HEK293T (cell line): ENCODE results near the gene PHRF1.

Experiments used
- CTCF ChIA-PET: fragments of 350-600 bp; formaldehyde crosslinking; extraction: SDS; loops from one replicate; lab custom pipeline; 2021; ENCODE audit warnings: antibody characterized with exemption, inconsistent platforms; lab: Yijun Ruan, JAX
- POLR2A ChIA-PET: fragments of 350-600 bp; formaldehyde crosslinking; extraction: SDS; loops from one replicate; lab custom pipeline; 2020; ENCODE audit warnings: antibody characterized with exemption, inconsistent platforms; lab: Yijun Ruan, JAX
- DNase-seq: peaks from one replicate; pipeline ENCODE4 v3.0.0; 2012; ENCODE audit warnings: mixed read lengths; ENCODE audit errors: extremely low spot score
- ARNT ChIP-seq: fragments of 450-650 bp; IDR thresholded peaks from 2 replicates; pipeline ENCODE4 v1.6.1; 2017; ENCODE audit warnings: mild to moderate bottlenecking
- BHLHE40 ChIP-seq: fragments of 450-650 bp; IDR thresholded peaks from 2 replicates; pipeline ENCODE4 v1.6.1; 2016; ENCODE audit warnings: mild to moderate bottlenecking, moderate library complexity, borderline replicate concordance
- CTBP1 ChIP-seq: fragments of 450-650 bp; IDR thresholded peaks from 2 replicates; pipeline ENCODE4 v1.6.1; 2016; ENCODE audit warnings: borderline replicate concordance
- ELF4 ChIP-seq: fragments of 450-650 bp; IDR thresholded peaks from 2 replicates; pipeline ENCODE4 v1.6.1; 2017; ENCODE audit warnings: antibody characterized with exemption
- FOXA1 ChIP-seq: fragments of 450-650 bp; IDR thresholded peaks from 2 replicates; pipeline ENCODE4 v1.6.1; 2016; ENCODE audit warnings: mild to moderate bottlenecking
- FOXK2 ChIP-seq: fragments of 450-650 bp; IDR thresholded peaks from 2 replicates; pipeline ENCODE4 v1.6.1; 2016; ENCODE audit warnings: mild to moderate bottlenecking
- FOXM1 ChIP-seq: fragments of 450-650 bp; IDR thresholded peaks from 2 replicates; pipeline ENCODE4 v1.6.1; 2017; ENCODE audit warnings: mild to moderate bottlenecking, borderline replicate concordance
- HDGF ChIP-seq: fragments of 450-650 bp; IDR thresholded peaks from 2 replicates; pipeline ENCODE4 v1.6.1; 2017; ENCODE audit warnings: antibody characterized with exemption, borderline replicate concordance
- L3MBTL2 ChIP-seq: fragments of 450-650 bp; conservative IDR thresholded peaks from 2 replicates; pipeline ENCODE4 v1.6.1; 2016; ENCODE audit warnings: mild to moderate bottlenecking
- LEF1 ChIP-seq: fragments of 450-650 bp; IDR thresholded peaks from 2 replicates; pipeline ENCODE4 v1.6.1; 2017; ENCODE audit warnings: mild to moderate bottlenecking, borderline replicate concordance
- NFRKB ChIP-seq: fragments of 450-650 bp; IDR thresholded peaks from 2 replicates; pipeline ENCODE4 v1.6.1; 2016; ENCODE audit warnings: mild to moderate bottlenecking, moderate library complexity
- PKNOX1 ChIP-seq: fragments of 450-650 bp; IDR thresholded peaks from 2 replicates; pipeline ENCODE4 v1.6.1; 2016
- SP1 ChIP-seq: fragments of 450-650 bp; IDR thresholded peaks from 2 replicates; pipeline ENCODE4 v1.6.1; 2017
- SUZ12 ChIP-seq: fragments of 450-650 bp; IDR thresholded peaks from 2 replicates; pipeline ENCODE4 v1.6.1; 2016; ENCODE audit warnings: mild to moderate bottlenecking
- TARDBP ChIP-seq: fragments of 450-650 bp; IDR thresholded peaks from 2 replicates; pipeline ENCODE4 v1.6.1; 2016
- ZNF384 ChIP-seq: fragments of 450-650 bp; IDR thresholded peaks from 2 replicates; pipeline ENCODE4 v1.6.1; 2016

The PHRF1 gene

GRCh38 chr11:550021-550745, 26.1 kb upstream of the PHRF1 start:
- ChIA-PET POLR2A (no interaction called here), CTCF (no interaction called here)
- TF ChIP-seq ARNT (no peak), BHLHE40 (no peak), FOXK2 (no peak)
- DNase-seq: no peak

GRCh38 chr11:550746-551085, 25.6 kb upstream of the PHRF1 start:
- POLR2A ChIA-PET: no interaction called here
- no peak for TF ChIP-seq SUZ12
- TF ChIP-seq ELF4: no peak
- no peak for TF ChIP-seq LEF1
- no peak for TF ChIP-seq BHLHE40
- DNase-seq: no peak
- CTCF ChIA-PET: no interaction called here

- ChIA-PET CTCF (no interaction called here), POLR2A (no interaction called here)
- no peak for DNase-seq
- TF ChIP-seq ELF4 (no peak), NFRKB (no peak), BHLHE40 (no peak), FOXM1 (no peak), PKNOX1 (no peak), ARNT (no peak), SP1 (no peak), HDGF (no peak), FOXA1 (no peak), SUZ12 (no peak)
These were observed 25.1 kb upstream of the PHRF1 start for GRCh38 chr11:551131-551530.

GRCh38 chr11:551596-551995, 24.7 kb upstream of the PHRF1 start:
- ChIA-PET CTCF (no interaction called here), POLR2A (interaction anchor here (0.9 kb wide), 1 partner anchor 16 kb away, joined by 3 read pairs; the partner anchor contains the start of gene HRAS)
- TF ChIP-seq FOXA1 (no peak), ARNT (no peak), CTBP1 (no peak), ZNF384 (no peak), ELF4 (no peak), PKNOX1 (no peak), NFRKB (no peak), SUZ12 (no peak), BHLHE40 (no peak), SP1 (no peak), HDGF (no peak), FOXK2 (no peak), L3MBTL2 (no peak), LEF1 (no peak), TARDBP (no peak), FOXM1 (no peak)
- DNase-seq: no peak

- CTCF ChIA-PET: interaction anchor here (1.6 kb wide), 1 partner anchor 175 kb away, joined by 4 read pairs; no protein-coding TSS in a partner anchor
- POLR2A ChIA-PET: interaction anchor here (0.8 kb wide), 1 partner anchor 12 kb away, joined by 3 read pairs; no protein-coding TSS in a partner anchor
- no peak for DNase-seq
- no peak for TF ChIP-seq L3MBTL2
- TF ChIP-seq SUZ12: no peak
- TF ChIP-seq HDGF: no peak
- no peak for TF ChIP-seq ARNT
- no peak for TF ChIP-seq FOXK2
- no peak for TF ChIP-seq FOXM1
- no peak for TF ChIP-seq BHLHE40
- TF ChIP-seq PKNOX1: no peak
- no peak for TF ChIP-seq NFRKB
- no peak for TF ChIP-seq CTBP1
- TF ChIP-seq LEF1: no peak
- TF ChIP-seq ELF4: no peak
- TF ChIP-seq FOXA1: no peak
- no peak for TF ChIP-seq SP1
These were observed 22.9 kb upstream of the PHRF1 start for GRCh38 chr11:553083-553987.

- CTCF ChIA-PET: interaction anchor here (1.0 to 1.6 kb wide), 3 partner anchors 11 to 174 kb away, joined by 4 read pairs; no protein-coding TSS in a partner anchor
- DNase-seq: no peak
- TF ChIP-seq LEF1 (no peak), SUZ12 (no peak), SP1 (no peak), HDGF (no peak), CTBP1 (no peak), FOXK2 (no peak), ZNF384 (no peak)
- POLR2A ChIA-PET: interaction anchor here (0.8 to 0.9 kb wide), 2 partner anchors 10 to 12 kb away, joined by 3 to 4 read pairs; no protein-coding TSS in a partner anchor
These were observed 22.3 kb upstream of the PHRF1 start for GRCh38 chr11:553988-554340.
